Measurements from ENCODE around the gene ELK4.
A peak's percentile ranks its signal among the peaks of the same experiment; 100 is the strongest.

The ELK4 gene

GRCh38 chr1:205596876-205597275 is 34.9 kb downstream of the ELK4 start:
- no peak for DNase-seq (ENCODE audit: low read depth, low spot score)

- DNase-seq (ENCODE audit: low read depth, low spot score): no peak
Measured at GRCh38 chr1:205595861-205596260, 36.0 kb downstream of the ELK4 start.

- no peak for DNase-seq (ENCODE audit: low read depth, low spot score)
Measured at GRCh38 chr1:205595435-205595834, 36.4 kb downstream of the ELK4 start.

GRCh38 chr1:205594846-205595245 is 37.0 kb downstream of the ELK4 start:
- DNase-seq (ENCODE audit: low read depth, low spot score): no peak

GRCh38 chr1:205593967-205594366 is 37.8 kb downstream of the ELK4 start:
- no peak for DNase-seq (ENCODE audit: low read depth, low spot score)

- no peak for DNase-seq (ENCODE audit: low read depth, low spot score)
Measured at GRCh38 chr1:205593532-205593931, 38.3 kb downstream of the ELK4 start.

GRCh38 chr1:205592443-205593003 is 39.3 kb downstream of the ELK4 start:
- no peak for DNase-seq (ENCODE audit: low read depth, low spot score)

- DNase-seq (ENCODE audit: low read depth, low spot score): peak; percentile 93
Measured at GRCh38 chr1:205591522-205592351, 40.1 kb downstream of the ELK4 start.

GRCh38 chr1:205590777-205591513 is 40.9 kb downstream of the ELK4 start:
- no peak for DNase-seq (ENCODE audit: low read depth, low spot score)

- DNase-seq (ENCODE audit: low read depth, low spot score): no peak
Measured at GRCh38 chr1:205590457-205590768, 41.4 kb downstream of the ELK4 start.

- no peak for DNase-seq (ENCODE audit: low read depth, low spot score)
Measured at GRCh38 chr1:205589618-205590456, 42.0 kb downstream of the ELK4 start.

- no peak for DNase-seq (ENCODE audit: low read depth, low spot score)
Measured at GRCh38 chr1:205589046-205589445, 42.8 kb downstream of the ELK4 start.

GRCh38 chr1:205588636-205589035 is 43.2 kb downstream of the ELK4 start:
- peak; percentile 69 for DNase-seq (ENCODE audit: low read depth, low spot score)

GRCh38 chr1:205587581-205587980 is 44.2 kb downstream of the ELK4 start:
- no peak for DNase-seq (ENCODE audit: low read depth, low spot score)

GRCh38 chr1:205585835-205586785 is 45.7 kb downstream of the ELK4 start:
- no peak for DNase-seq (ENCODE audit: low read depth, low spot score)

- DNase-seq (ENCODE audit: low read depth, low spot score): no peak
Measured at GRCh38 chr1:205585169-205585834, 46.5 kb downstream of the ELK4 start.

- DNase-seq (ENCODE audit: low read depth, low spot score): no peak
Measured at GRCh38 chr1:205584732-205585131, 47.1 kb downstream of the ELK4 start.

GRCh38 chr1:205583461-205584130 is 48.2 kb downstream of the ELK4 start:
- DNase-seq (ENCODE audit: low read depth, low spot score): no peak

GRCh38 chr1:205582471-205583291 is 49.1 kb downstream of the ELK4 start:
- DNase-seq (ENCODE audit: low read depth, low spot score): no peak
